GM06990 (cell line): ENCODE data around the gene PTTG1.
A peak's percentile ranks its signal among the peaks of the same experiment; 100 is the strongest.

Experiments
- DNase-seq: peaks from one replicate; pipeline ENCODE4 v3.0.0-alpha.2; 2011; ENCODE audit not compliant: insufficient read length; ENCODE audit errors: extremely low read depth
- H3K27me3 ChIP-seq: replicated peaks from 2 replicates; pipeline ENCODE4 v1.6.0; 2011; ENCODE audit warnings: low read length; ENCODE audit not compliant: control insufficient read depth, insufficient read depth
- H3K36me3 ChIP-seq: 2 replicates; pipeline ENCODE4 v1.5.1; 2011; ENCODE audit warnings: low read length; ENCODE audit not compliant: control insufficient read depth, insufficient read depth
- H3K4me3 ChIP-seq: replicated peaks from 2 replicates; pipeline ENCODE4 v1.5.1; 2011; ENCODE audit warnings: low read depth, mild to moderate bottlenecking, control low read depth, low read length
- CTCF ChIP-seq: IDR thresholded peaks from 2 replicates; pipeline ENCODE4 v1.5.1; 2011; ENCODE audit warnings: low read length, control low read depth, mild to moderate bottlenecking, inconsistent platforms; ENCODE audit not compliant: insufficient read depth, poor library complexity, severe bottlenecking

The PTTG1 gene

GRCh38 chr5:160421625-160422258 lies at the start of gene PTTG1:
TSS of gene PTTG1 (plus strand) at chr5:160421855. CDS start at chr5:160422313, 458 bp downstream.
- H3K27me3 ChIP-seq = no peaks in the 10 kb centered on the region

GRCh38 chr5:160375166-160375565 lies 46.5 kb upstream of the PTTG1 start:
- Histone ChIP-seq H3K4me3 (no peak overlapping the region), H3K27me3 (peaks cover 2% of the 10 kb centered on the region; the same call in 1 of the 2 replicates), H3K36me3 (no peaks in the 10 kb centered on the region)
- DNase-seq = no peak
- TF ChIP-seq CTCF = no peak

More at GRCh38 chr5:160421625-160422258, at the start of gene PTTG1:
- H3K4me3 ChIP-seq = peak within 1 kb of the TSS; percentile 87
- peak; percentile 95 for DNase-seq
- TF ChIP-seq CTCF = no peak
- no peaks in the 10 kb centered on the region for H3K36me3 ChIP-seq

GRCh38 chr5:160375701-160376100 lies 46.0 kb upstream of the PTTG1 start:
- Histone ChIP-seq H3K4me3 (no peak overlapping the region), H3K36me3 (no peaks in the 10 kb centered on the region), H3K27me3 (no peaks in the 10 kb centered on the region)
- DNase-seq = no peak
- no peak for TF ChIP-seq CTCF

GRCh38 chr5:160376416-160376815 lies 45.2 kb upstream of the PTTG1 start:
- no peak overlapping the region for H3K4me3 ChIP-seq
- H3K27me3 ChIP-seq = no peaks in the 10 kb centered on the region
- no peak for TF ChIP-seq CTCF
- no peak for DNase-seq
- H3K36me3 ChIP-seq = no peaks in the 10 kb centered on the region

- no peaks in the 10 kb centered on the region for H3K27me3 ChIP-seq
- no peak for TF ChIP-seq CTCF
- DNase-seq = no peak
- no peaks in the 10 kb centered on the region for H3K36me3 ChIP-seq
- no peak overlapping the region for H3K4me3 ChIP-seq
Measured at GRCh38 chr5:160377651-160378050, 44.0 kb upstream of the PTTG1 start.

- Histone ChIP-seq H3K27me3 (no peaks in the 10 kb centered on the region), H3K4me3 (no peak overlapping the region), H3K36me3 (no peaks in the 10 kb centered on the region)
- no peak for TF ChIP-seq CTCF
- no peak for DNase-seq
Measured at GRCh38 chr5:160378330-160378729, 43.3 kb upstream of the PTTG1 start.
